ENCODE data around the gene MIEF2. TPM values are rescaled to one million over a fixed set of nuclear protein-coding genes. Genes with fewer than 3 reads are reported as not detected.
"Not testable (repeated sequence)": the region's sequence is repeated elsewhere in the genome, so short reads cannot be mapped to it uniquely, and the experiment has no call there.

Gene MIEF2
- total RNA-seq, 1 donor from 2014 or later = 18.4 TPM

- Histone ChIP-seq H3K27ac (no peak overlapping the region), H3K4me3 (no peak overlapping the region), H3K36me3 (peaks cover 0 to 72% of the 10 kb centered on the region in 2 donors), H3K9me3 (no peaks in the 10 kb centered on the region), H3K4me1 (no peaks in the 10 kb centered on the region), H3K27me3 (no peaks in the 10 kb centered on the region)
- DNase-seq (ENCODE audit: extremely low spot score in 2 of 2) = no peak
- TF ChIP-seq CTCF (IDR thresholded peaks at IDR 0.05) = no peak
- no peak for TF ChIP-seq POLR2A (IDR thresholded peaks at IDR 0.05)
- TF ChIP-seq POLR2AphosphoS5 (IDR thresholded peaks at IDR 0.05; ENCODE audit: insufficient read depth in 1 of 2, low read depth in 1 of 2) = no peak
- intact Hi-C loops (cut with DNase I) = no loop called here
Measured at GRCh38 chr17:18285296-18285695, 24.8 kb downstream of the MIEF2 start.

GRCh38 chr17:18291718-18292540 lies 31.5 kb downstream of the MIEF2 start:
- Histone ChIP-seq H3K27ac (no peak overlapping the region), H3K9me3 (no peaks in the 10 kb centered on the region), H3K4me3 (no peak overlapping the region), H3K4me1 (no peaks in the 10 kb centered on the region), H3K27me3 (no peaks in the 10 kb centered on the region), H3K36me3 (peaks cover 0 to 72% of the 10 kb centered on the region in 2 donors)
- intact Hi-C loops (cut with DNase I) = no loop called here
- TF ChIP-seq CTCF (IDR thresholded peaks at IDR 0.05) (no peak), POLR2AphosphoS5 (IDR thresholded peaks at IDR 0.05; ENCODE audit: insufficient read depth in 1 of 2, low read depth in 1 of 2) (no peak), POLR2A (IDR thresholded peaks at IDR 0.05) (no peak)
- DNase-seq (ENCODE audit: extremely low spot score in 2 of 2) = no peak

GRCh38 chr17:18298061-18298460 lies 37.6 kb downstream of the MIEF2 start:
- H3K4me1 ChIP-seq; H3K9me3 ChIP-seq; H3K27ac ChIP-seq; H3K4me3 ChIP-seq; intact Hi-C loops (cut with DNase I); H3K27me3 ChIP-seq; DNase-seq (ENCODE audit: extremely low spot score in 2 of 2): not testable (repeated sequence)
- H3K36me3 ChIP-seq = peaks cover 0 to 66% of the 10 kb centered on the region in 2 donors

- Histone ChIP-seq H3K4me1 (no peaks in the 10 kb centered on the region), H3K9me3 (no peaks in the 10 kb centered on the region), H3K4me3 (no peak overlapping the region), H3K27ac (no peak overlapping the region), H3K36me3 (peaks cover 0 to 75% of the 10 kb centered on the region in 2 donors), H3K27me3 (no peaks in the 10 kb centered on the region)
- DNase-seq (ENCODE audit: extremely low spot score in 2 of 2) = no peak
- intact Hi-C loops (cut with DNase I) = no loop called here
- TF ChIP-seq CTCF (IDR thresholded peaks at IDR 0.05) = no peak
- no peak for TF ChIP-seq POLR2AphosphoS5 (IDR thresholded peaks at IDR 0.05; ENCODE audit: insufficient read depth in 1 of 2, low read depth in 1 of 2)
Measured at GRCh38 chr17:18300725-18301480, 40.4 kb downstream of the MIEF2 start.

- DNase-seq (ENCODE audit: extremely low spot score in 2 of 2) = not testable (repeated sequence)
- H3K36me3 ChIP-seq = peaks cover 0 to 91% of the 10 kb centered on the region in 2 donors
Measured at GRCh38 chr17:18303206-18303605, 42.7 kb downstream of the MIEF2 start.

GRCh38 chr17:18309202-18309601 lies 48.7 kb downstream of the MIEF2 start:
- Histone ChIP-seq H3K27me3 (no peaks in the 10 kb centered on the region), H3K4me1 (peaks cover 27% of the 10 kb centered on the region), H3K27ac (no peak overlapping the region), H3K36me3 (peaks cover 0 to 42% of the 10 kb centered on the region in 2 donors), H3K4me3 (no peak overlapping the region), H3K9me3 (no peaks in the 10 kb centered on the region)
- no peak for TF ChIP-seq POLR2AphosphoS5 (IDR thresholded peaks at IDR 0.05; ENCODE audit: insufficient read depth in 1 of 2, low read depth in 1 of 2)
- TF ChIP-seq POLR2A (IDR thresholded peaks at IDR 0.05) = no peak
- no peak for TF ChIP-seq CTCF (IDR thresholded peaks at IDR 0.05)
- DNase-seq (ENCODE audit: extremely low spot score in 2 of 2) = no peak
- intact Hi-C loops (cut with DNase I) = no loop called here

More at GRCh38 chr17:18303206-18303605, 42.7 kb downstream of the MIEF2 start:
- H3K4me3 ChIP-seq; H3K27me3 ChIP-seq; H3K27ac ChIP-seq; intact Hi-C loops (cut with DNase I); H3K9me3 ChIP-seq; H3K4me1 ChIP-seq: not testable (repeated sequence)
